ENCODE results near the gene PRKAG2. TPM values are rescaled to one million over a fixed set of nuclear protein-coding genes. Genes with fewer than 3 reads are reported as not detected.
"Not testable (repeated sequence)": the region's sequence is repeated elsewhere in the genome, so short reads cannot be mapped to it uniquely, and the experiment has no call there.

The PRKAG2 gene
- total RNA-seq, 1 donor, result 13.2 TPM

DNA sequence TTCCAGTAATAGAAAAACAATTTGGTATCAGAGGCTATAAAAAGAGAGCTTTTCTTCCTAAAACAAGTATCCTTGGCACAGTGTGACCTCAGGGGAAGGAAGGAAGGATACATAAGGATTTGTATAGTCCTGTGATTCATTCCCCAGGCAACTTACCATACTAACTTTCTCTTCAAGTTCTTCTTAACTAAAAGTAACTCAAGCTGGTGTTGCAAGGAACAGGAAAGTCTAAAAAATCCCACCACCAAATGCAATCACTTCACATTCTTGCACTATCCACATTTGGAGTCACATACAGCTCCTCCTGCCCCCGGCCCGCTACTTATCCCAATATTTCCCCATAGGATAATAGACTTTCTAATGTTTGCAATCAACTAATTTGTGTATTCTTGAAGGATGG, 84.8 kb downstream of the PRKAG2 start:
- no peak for DNase-seq (ENCODE audit: low read depth in 2 of 3, low spot score in 2 of 3)

DNA sequence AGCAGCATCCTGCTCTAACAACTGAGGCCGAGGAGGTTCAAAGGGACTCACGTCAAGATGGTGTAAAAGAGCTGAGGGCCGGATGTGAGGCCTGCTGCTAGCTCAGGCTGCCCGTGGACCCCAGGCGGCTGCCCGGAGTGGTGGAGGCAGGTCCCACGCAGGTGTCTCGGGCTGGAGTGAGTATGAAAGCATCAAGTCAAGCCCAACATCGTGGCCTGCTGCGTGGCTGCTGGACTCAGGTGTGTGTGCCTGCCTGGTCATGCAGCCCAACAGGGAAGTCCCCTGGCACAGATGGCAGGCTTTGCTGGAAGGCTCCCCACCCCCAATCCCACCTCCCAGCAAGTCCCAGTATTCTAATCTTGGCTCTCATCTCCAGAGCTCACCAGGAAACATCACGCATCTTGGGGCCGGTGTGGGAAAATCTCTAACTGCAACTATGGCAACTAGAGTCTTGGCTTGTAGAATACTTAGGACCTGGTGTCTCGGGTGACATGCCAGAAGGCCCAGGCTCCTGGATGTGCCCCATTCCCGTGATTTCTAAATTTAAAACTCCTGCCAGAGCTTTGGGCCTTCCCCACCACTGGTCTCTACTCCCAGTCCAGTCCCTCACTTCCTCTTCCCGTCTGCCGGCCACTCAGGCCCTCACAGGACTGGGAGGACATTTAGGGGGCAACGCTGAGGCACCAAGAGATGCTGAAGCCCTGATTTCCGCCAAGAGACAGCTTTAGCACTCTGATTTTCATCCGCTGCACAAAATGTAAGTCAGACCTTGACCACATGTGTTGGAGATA, 85.9 kb downstream of the PRKAG2 start:
- no peak for DNase-seq (ENCODE audit: low read depth in 2 of 3, low spot score in 2 of 3)

DNA sequence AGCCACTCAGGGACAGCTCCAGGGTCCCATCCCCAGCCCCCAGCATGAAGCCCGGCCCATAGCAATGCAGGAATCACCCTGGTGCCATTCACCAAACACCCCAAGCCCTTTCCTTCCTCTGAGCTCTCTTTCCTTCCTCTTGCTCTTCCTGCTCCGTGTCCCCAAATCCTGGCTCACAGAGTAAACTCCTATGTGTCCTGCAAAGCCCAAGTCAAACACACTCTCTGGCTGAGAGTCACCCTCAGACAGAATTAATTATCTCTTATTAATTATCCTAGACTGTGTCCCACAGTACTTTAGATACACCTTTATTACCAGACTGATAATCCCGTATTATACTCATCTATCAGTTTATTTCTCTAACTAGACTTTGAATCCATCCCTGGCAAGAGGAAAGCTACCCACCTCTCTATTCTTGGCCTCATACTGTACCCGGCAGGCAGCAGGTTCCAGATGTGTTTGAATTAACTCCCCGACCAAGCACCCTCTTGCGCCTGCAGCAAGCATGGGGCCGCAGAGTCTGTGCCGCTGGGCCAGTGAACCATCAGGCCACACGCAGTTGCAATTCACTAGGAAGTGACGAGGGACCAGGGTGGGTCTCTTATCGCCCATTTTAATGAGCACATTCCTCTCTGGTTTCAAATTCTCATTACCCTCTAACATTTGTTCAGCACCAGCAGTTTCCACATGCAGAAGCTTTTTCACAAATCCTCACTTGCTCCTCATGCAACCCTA, 86.7 kb downstream of the PRKAG2 start:
- DNase-seq (ENCODE audit: low read depth in 2 of 3, low spot score in 2 of 3), result no peak

DNA sequence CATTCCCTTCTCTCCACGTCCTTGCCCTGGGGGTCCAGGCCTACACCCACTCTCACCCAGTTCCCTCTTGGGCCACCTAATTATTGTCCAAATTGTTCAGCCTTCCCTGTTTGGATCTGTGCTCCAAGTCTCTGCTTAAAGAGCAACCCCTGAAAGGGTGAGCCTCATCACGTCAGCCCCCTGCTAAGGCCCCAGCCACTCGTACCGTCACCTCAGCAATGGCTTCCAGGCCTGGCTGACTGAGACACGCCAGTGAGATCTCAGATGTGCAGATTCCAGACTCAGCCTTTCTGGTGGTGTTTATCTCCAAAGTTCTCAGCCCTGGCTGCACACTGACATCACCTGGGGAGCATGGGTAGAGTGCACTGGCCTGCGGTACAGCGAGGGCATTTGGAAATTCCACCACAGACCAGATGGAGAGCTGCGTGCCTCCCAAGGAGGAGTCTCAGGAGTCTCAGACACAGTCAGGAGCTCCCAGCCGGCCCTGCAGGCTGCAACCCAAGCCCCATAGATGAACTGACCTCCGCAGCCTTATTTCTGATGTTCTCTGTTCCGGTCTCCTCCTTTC, 87.5 kb downstream of the PRKAG2 start:
- DNase-seq (ENCODE audit: low read depth in 2 of 3, low spot score in 2 of 3), result no peak

DNA sequence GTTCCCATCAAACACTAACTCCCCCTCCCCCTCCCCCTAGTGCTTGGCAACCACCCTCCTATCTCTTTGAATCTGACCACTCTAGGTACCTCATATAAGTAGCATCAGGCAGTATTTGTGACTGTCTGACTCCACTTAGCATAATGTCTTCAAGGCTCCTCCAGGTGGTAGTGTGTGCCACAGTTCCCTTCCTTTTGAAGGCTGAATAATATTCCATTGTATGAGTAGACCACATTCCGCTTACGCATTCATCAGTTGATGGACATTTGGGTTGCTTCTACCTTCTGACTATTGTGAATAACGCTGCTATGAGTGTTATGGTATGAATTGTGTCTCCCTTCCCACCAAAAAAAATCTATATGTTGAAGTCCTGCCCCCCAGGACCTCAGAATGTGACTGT, 89.6 kb downstream of the PRKAG2 start:
- DNase-seq (ENCODE audit: low read depth in 2 of 3, low spot score in 2 of 3), result no peak

DNA sequence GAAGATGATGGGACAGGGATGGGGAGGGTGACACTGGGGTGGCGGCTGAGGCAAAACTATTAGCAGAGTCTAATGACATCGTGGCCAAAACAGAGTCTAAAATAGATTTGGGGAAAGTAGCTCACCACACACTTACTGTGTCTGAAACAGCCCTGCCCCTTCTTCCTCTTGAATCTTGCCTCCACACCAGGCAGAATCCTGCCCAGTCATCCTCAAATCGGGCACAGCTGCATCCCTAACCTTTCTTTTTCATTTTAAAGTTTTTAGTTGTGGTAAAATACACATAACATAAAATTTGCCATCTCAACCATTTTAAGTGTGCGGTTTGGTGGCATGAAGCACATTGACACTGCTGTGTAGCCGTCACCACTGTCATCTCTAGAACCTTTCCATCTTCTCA, 90.0 kb downstream of the PRKAG2 start:
- peak in 1 of 3 donors; percentile 21 for DNase-seq (ENCODE audit: low read depth in 2 of 3, low spot score in 2 of 3)

DNA sequence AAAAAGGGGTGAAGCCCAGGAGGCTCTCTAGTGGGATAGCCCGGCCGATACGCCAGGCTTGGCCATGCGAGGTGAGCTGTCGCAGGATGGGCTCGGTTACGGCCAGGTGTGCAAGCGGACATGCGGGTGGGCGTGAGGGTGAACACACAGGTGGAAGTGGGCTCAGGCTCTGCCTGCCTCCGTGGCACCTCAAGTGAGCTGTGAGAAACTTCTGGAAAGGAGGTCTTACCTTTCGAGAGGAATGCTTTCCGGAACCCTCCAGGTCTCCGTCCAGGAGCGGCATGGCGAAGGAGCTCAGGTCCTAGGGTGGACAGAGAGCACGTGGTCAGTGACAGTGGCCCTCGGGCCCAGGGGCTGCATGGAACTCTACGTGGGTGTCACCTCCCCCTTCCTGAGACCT, 90.7 kb downstream of the PRKAG2 start:
- no peak for DNase-seq (ENCODE audit: low read depth in 2 of 3, low spot score in 2 of 3)

DNA sequence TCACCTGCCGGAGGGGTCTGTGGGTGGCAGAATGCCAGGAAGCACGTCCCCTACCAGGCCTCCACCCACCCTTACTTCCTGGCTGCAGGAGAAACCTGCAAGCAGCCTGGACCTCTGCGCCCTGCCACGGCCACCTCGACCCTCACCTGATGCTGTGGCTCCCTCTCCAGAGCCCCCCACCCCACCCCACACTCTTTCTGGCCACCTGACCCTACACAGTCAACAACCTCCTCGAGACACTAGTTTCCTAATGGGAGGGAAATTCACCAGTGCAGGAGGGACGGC, 91.3 kb downstream of the PRKAG2 start:
- DNase-seq (ENCODE audit: low read depth in 2 of 3, low spot score in 2 of 3), result no peak

DNA sequence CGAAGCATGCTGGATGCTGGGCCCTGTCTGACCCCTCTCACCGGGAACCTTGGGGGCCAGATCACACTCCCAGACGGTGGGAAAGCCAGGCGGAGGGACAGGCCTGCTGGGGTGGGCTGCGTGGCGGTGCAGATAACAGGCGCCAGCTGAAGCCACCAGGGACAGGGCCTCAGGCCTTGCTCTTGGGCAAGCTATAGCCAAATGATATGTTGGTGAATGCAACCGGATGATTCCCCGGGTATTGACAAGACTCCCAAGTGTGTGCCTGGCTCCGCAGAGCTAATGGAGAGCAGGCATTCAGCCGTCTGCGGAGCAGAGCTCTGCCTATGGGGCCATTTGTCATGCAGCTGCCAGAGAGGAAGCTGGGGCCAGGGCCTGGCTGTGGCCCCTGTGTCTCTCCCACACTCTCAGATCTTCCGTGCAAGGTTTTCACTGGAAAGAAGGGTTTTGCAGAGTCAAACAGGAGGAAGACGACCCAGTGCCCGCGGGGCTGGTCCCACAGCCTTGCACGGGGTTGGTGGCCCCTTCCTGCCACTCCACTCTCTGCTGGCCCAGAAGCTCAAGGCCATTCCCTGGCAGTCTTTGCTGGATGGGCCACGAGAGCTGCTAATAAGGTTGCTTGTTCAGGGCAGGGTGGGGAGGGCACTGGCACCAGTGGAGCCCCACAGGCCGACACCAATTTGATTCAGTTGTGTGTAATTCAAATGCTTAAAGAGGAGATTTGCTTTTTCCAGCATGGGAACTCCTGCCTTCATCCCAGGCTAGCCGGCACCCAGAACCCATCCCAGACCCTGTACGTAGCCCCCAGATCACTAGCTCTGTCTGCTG, 91.8 kb downstream of the PRKAG2 start:
- DNase-seq (ENCODE audit: low read depth in 2 of 3, low spot score in 2 of 3), result no peak

DNA sequence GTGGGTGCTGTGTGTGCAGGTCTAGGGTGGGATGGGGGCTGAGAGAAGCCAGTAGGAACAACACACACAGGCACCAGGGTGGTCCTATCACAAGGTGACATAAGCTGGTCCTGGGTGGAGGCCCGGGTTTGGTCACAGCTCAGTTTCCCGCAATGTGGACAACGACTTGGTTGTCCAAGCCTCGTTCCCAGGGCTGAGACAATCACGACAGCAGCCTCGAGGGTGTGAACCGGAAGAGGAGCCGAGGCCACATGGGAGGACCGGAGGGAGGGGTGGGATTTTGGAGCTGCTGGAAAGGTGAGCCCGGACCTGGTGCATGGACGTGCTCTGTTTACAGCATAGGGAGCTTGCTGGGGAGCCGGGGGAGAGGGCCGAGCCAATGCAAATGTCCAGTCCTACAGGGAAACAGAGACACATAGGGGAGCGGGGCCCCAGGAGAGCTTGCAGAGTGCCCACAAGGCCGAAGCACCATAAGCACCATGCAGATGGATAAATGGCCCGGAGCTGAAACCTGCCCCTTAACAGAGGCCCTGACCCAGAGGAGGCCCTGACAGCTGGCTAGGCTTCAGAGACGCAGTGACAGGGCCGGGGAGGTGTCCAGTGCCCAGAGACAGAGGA, 92.8 kb downstream of the PRKAG2 start:
- DNase-seq (ENCODE audit: low read depth in 2 of 3, low spot score in 2 of 3), result no peak

DNA sequence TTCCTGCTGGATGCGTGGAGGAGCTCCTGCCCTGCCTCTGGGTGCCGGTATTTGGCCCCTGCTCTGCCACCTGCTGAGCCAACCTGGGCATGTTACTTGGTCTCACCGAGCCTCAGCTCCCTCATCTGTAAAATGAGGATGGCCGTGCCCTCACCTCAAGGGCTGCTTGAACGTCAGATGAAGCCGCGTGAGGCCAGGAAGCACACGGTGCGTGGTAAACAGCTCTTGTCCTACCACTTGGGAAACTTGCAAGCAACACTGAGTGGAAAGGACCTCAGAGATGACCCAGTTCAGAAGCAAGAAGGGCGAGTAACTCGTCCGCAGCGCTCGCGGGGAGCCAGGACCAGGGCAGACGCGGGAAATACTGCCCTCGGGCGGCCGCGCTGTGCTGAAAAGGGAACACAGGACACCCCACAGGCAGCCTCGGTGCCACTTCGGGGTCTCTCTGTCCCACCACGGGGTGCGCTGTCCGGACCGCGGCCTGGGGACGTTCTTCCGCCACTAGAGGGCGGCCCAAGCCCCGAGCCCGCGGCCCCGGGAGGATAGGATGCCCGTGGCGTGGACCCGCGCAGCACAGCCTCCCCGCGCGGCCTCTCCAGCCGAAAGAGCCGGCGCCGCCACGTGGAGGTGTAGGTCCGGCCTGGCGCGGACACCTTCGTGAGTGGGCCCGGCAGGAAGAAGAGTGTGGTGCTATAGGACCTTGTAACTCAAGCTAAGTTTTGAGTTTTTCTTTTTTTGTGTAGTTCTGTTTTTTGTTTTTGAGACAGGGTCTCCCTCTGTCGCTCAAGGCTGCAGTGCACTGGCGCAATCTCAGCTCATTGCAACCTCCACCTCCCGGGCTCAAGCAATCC, 94.1 kb downstream of the PRKAG2 start:
- peak; percentile 39 to 91 (median 89) for DNase-seq (ENCODE audit: low read depth in 2 of 3, low spot score in 2 of 3)

DNA sequence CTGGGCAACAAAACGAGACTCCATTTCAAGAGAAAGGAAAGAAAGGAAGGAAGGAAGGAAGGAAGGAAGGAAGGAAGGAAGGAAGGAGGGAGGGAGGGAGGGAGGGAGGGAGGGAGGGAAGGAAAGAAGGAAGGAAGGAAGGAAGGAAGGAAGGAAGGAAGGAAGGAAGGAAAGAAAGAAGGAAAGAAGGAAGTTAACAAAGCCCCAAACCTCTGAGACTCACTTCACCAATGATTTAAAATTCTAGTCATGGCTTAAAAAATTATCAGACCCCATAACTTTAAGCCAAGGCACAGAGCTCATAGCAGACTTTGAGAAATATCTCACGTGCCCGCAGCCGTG, 94.7 kb downstream of the PRKAG2 start:
- DNase-seq (ENCODE audit: low read depth in 2 of 3, low spot score in 2 of 3), result not testable (repeated sequence)

DNA sequence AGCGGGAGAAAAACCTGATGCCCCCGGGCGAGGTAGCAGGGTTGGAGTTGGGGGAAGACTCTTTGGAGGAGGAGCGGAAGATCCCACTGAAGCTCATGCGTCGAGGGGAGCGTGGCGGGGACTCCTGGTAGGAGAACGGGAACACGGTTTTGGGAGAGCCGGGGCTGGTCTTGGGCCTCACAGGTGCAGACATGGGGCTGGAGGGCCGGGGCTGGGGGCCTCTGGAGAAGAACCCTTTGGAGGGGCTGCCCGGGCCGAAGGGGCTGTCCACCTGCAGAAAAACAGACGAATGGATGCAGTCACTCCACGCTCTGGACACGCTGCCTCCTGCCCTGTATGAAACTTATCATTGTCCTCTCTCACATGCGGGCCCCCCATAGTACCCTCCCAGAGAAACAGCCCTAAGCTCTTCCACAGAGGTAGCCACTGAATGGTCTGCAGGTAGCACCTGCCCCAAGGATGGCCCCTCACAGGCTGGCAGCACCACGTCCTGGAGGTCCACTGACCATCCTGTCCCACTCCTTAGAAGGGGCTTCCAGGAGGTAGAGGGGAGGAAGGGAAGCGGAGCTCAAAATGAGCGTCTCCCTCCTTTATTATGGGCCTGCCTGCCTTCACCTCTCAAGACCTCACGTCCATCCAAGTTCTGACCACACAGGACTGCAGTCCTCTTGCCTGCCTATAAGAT, 95.6 kb downstream of the PRKAG2 start:
- no peak for DNase-seq (ENCODE audit: low read depth in 2 of 3, low spot score in 2 of 3)

DNA sequence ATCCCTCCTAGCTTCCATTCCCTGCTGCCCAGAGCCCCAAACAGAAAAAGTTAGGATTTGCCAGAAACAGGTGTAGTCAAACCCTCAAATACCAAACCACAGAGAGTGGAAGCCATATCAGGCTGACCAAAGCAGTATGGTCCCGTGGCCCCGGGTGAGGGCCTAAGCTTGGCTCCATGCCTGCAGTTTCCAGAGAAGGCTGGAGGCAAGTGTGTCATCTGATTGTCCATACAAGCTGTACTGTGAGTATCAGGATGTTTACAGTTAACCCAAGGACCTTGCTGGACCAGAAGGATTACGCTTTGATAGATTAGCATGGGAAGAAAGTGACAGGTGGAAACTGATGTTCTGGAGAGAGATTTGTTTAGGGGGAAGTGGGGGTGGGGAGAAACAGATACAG, 96.3 kb downstream of the PRKAG2 start:
- no peak for DNase-seq (ENCODE audit: low read depth in 2 of 3, low spot score in 2 of 3)

DNA sequence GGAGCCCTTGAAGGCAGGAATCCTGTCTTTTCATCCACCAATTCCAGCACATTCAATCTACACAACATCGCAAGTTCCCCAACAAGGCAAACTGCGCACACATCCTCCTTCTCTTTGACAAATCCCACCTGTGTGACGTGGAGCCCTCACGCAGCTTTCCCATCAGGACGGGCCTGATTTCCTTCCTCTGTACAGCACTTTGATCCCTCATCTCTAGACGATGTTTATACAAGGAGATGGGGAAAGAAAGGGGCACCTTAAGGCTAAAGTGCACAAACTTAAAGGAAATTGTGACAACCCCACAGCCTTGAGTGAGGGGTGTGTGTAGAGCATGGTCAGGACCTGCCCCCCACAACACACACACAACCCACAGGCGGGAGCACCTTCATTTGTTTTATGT, 97.2 kb downstream of the PRKAG2 start:
- DNase-seq (ENCODE audit: low read depth in 2 of 3, low spot score in 2 of 3), result no peak

DNA sequence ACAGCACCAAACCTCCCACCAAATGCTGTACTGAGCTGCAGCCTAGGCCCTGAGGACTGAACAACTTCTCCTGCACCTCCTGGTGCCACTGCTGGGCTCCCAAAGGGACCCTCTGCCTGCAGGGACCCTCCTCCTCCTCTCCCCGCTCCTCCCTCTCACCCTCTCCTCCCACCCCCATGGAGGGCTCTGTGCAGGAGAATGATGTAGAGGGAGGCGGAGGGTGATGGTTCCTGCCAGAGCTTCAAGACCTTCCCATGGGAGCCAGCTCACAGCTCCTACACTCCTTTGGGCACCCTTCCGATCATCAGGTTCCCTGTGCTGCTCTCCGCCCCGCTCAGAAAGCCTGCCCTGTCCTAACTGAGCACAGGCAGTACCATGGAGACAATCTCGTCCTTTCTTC, 97.7 kb downstream of the PRKAG2 start:
- no peak for DNase-seq (ENCODE audit: low read depth in 2 of 3, low spot score in 2 of 3)

DNA sequence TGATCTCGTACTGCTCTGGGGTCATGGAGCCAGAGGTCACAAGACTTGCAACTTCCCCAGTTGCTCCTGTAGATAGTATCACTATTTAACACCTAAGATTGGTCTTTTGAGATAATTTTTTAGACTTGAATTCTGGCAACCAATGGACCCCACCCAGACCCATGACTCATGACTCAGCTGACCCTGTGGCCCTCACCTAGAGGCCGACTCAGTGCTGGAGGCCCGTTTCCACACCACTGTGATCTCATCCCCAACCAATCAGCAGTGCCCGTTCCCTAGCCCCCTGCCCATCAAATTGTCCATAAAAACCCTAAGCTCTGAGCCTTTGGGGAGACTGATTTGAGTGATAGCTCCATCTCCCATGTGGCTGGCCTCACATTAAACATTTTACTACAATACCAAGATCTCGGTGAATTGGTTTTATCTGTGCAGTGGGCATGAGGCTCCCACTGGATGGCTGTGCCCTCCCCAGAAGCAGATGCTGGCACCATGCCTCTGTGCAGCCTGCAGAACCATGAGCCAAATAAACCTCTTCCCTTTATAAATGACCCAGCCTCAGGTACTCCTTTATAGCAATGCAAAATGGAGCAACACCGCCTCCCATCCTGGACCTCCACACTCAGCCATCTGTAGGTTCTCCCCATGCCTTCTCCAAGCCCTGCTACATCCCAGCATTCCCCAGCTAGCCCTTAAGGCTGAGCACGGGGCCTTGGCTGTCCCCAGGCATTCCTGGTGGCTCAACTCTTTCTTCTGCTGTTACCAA, 98.8 kb downstream of the PRKAG2 start:
- no peak for DNase-seq (ENCODE audit: low read depth in 2 of 3, low spot score in 2 of 3)

DNA sequence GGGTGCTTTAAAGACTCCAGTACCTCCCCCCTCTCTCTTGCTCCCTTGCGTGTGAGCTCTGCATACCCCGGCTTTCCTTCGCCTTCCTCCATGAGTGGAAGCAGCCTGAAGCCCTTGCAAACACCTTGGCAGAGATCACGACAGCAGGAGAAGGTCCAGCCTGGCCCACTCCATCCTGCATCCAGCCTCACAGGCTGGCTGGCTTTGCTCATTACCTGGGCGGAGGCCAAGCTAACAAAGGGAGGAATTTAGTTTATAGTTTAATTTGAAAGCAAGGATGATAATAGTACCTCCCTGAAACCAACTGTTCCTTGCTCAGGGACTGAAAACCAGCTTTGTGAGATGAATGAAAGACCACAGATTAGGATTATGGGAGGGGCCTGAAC, 99.4 kb downstream of the PRKAG2 start:
- no peak for DNase-seq (ENCODE audit: low read depth in 2 of 3, low spot score in 2 of 3)

All from hematopoietic multipotent progenitor cell (in vitro differentiated cells).